Stimulated activated CD8-positive, alpha-beta memory T cell treated with anti-CD3 and anti-CD28 coated beads, Interleukin-15, amount 100 ng/mL, for 24 hours (primary cell): ENCODE results near the gene NCR1.
"Not testable (repeated sequence)": the region's sequence is repeated elsewhere in the genome, so short reads cannot be mapped to it uniquely, and the experiment has no call there.

ENCODE experiments used
- DNase-seq: peaks from one replicate; pipeline ENCODE4 v3.0.0-alpha.2; 2020; ENCODE audit warnings: low read depth

Gene NCR1, protein sequence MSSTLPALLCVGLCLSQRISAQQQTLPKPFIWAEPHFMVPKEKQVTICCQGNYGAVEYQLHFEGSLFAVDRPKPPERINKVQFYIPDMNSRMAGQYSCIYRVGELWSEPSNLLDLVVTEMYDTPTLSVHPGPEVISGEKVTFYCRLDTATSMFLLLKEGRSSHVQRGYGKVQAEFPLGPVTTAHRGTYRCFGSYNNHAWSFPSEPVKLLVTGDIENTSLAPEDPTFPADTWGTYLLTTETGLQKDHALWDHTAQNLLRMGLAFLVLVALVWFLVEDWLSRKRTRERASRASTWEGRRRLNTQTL

GRCh38 chr19:54905803-54906511 lies at the start of gene NCR1:
Gene NCR1 (plus strand): TSS chr19:54906148. CDS start chr19:54906188, 40 bp downstream.
- DNase-seq = no peak

GRCh38 chr19:54858476-54858875 lies 47.5 kb upstream of the NCR1 start:
- not testable (repeated sequence) for DNase-seq

GRCh38 chr19:54859421-54859820 lies 46.5 kb upstream of the NCR1 start:
- not testable (repeated sequence) for DNase-seq

- not testable (repeated sequence) for DNase-seq
Observed at GRCh38 chr19:54863459-54863858, 42.5 kb upstream of the NCR1 start.

- no peak for DNase-seq
Observed at GRCh38 chr19:54871696-54872095, 34.3 kb upstream of the NCR1 start.

- no peak for DNase-seq
Observed at GRCh38 chr19:54873990-54874389, 32.0 kb upstream of the NCR1 start, which contains the start of gene FCAR. Gene FCAR (plus strand): TSS chr19:54874235. CDS start chr19:54874290, 55 bp downstream.

DNA sequence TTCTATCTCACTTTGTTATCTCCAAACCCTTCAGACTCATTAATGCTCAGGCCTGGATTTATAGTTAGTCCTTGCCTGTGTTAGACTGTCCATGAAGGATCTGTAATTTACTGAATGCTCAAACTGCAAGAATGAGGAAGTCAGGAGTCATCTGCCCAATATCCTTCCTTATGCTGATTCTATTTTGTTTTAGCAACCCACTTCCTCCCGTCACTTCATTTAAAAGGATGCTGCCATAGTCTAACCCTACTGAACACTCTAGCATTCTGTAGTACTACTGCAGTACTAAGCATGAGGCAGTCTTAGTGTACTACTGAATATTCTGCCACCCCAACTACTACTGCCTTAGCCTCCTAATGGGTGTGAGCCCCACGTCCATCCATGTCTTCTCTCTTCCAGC lies 30.4 kb upstream of the NCR1 start:
- DNase-seq = no peak

DNA sequence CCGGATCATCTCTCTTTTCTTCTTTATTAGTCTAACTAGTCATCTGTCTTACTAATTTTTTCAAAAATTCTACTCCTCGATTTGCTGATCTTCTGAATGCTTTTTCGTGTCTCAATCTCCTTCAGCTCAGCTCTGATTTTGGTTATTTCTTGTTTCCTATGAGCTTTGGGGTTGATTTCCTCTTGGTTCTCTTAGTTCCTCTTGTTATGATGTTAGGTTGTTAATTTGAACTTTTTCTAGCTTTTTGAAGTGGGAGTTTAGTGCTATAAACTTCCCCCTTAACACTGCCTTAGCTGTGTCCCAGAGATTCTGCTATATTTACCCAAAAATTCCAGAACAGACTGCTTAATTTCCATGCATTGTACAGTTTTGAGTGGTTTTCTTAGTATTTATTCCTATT lies 28.5 kb upstream of the NCR1 start:
- no peak for DNase-seq

DNA sequence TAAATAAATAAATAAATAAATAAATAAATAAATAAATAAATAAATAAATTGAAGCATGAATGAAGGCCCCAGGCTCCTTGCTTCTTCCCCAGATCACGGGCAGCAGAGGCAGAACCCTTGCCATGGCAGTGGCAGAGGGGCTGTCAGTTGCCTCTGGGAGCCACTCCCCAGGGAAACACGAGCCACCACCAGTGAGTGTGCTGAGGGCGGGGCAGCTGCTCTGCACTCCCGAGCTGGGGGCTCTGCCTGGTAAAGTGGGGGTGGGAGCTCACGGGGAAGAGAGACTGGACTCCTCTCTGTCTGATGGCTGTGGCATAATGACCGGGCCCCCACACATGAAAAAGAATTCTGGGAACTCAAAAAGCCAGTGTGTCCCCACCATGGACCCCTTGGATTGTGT lies 24.1 kb upstream of the NCR1 start:
- DNase-seq = no peak

- no peak for DNase-seq
Observed at GRCh38 chr19:54882758-54883157, 23.2 kb upstream of the NCR1 start.

DNA sequence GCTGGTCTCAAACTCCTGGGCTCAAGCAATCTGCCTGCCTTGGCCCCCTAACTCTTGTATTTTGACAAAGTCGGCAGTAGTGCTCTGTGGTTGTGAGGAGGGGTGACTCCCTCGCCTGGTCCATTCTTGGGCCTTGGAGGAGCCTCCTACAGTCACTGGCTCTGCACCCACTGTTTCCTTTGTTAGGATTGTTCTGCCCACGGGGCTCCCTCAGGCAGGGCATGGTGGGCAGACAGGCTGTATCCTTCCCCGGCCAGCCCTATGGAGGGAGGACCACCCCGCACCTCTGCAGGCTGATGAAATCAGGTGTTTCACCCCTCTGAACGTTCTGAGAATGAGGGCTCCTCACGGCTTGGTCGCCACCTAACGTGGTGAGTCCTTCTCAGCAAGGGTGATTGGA lies 22.7 kb upstream of the NCR1 start:
- DNase-seq = no peak

DNA sequence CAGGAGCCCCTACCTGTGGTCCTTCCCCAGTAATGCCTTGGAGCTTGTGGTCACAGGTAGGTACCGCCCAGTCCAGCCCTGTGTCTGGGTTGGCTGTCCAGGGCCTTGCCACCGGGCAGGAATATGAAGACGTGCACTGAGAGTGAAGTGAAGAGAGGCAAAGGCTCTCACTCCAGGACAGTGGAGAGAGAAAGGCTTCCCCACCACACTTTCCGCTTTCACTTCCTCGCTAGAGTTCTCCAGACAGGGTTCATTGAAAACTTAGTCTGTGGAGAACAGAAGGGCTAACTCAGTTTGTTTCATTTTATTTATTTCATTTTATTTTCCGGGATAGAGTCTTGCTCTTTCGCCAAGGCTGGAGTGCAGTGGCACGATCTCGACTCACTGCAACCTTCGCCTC lies 17.7 kb upstream of the NCR1 start:
- no peak for DNase-seq

DNA sequence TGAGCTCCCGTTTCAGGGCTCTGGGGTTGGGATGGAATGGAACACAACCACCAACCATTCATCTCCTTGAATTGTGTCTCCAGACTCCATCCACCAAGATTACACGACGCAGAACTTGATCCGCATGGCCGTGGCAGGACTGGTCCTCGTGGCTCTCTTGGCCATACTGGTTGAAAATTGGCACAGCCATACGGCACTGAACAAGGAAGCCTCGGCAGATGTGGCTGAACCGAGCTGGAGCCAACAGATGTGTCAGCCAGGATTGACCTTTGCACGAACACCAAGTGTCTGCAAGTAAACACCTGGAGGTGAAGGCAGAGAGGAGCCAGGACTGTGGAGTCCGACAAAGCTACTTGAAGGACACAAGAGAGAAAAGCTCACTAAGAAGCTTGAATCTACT lies 16.4 kb upstream of the NCR1 start:
- DNase-seq = no peak

DNA sequence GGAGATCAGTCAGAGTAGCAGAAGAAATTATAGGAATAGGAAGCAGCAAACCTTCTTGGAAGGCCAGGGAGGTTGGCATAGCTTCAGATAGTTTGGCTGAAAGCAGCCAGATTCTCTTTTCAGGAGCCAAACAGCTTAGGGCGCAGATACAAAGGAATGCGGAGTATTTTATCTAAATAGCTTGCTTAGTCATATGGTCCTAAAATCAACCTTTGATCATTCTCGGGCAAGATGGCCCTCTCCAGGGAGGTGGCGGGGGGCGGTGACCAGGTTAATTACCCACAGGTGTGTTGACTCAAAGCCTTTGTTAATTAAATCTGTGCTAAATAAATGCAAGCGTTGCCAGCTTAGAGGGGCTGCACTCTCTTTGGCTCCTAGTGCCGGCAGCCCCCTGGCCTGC lies 12.5 kb upstream of the NCR1 start:
- DNase-seq = no peak

GRCh38 chr19:54894106-54894505 lies 11.8 kb upstream of the NCR1 start:
- not testable (repeated sequence) for DNase-seq

- DNase-seq = no peak
Observed at GRCh38 chr19:54896036-54896435, 9.9 kb upstream of the NCR1 start.

DNA sequence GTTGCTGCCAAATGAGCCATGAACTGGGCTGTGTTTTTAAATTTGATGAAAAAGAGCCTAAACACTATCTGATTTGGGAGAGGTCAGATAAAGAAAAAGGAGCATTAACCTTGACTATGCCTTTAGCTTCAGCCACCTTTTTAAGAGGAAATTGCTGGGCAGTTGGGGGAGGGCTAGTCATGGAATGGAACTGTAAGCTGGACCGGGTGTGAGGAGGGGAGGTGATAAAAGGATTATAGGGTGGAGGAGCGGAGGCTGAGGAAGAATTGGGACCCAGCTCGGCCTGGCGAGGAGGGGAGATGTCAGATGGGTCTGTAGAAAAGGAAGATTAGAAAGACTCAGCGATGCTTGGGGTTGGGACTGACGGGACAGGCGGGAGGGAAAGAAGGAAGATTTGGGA lies 7.3 kb upstream of the NCR1 start:
- DNase-seq = not testable (repeated sequence)

DNA sequence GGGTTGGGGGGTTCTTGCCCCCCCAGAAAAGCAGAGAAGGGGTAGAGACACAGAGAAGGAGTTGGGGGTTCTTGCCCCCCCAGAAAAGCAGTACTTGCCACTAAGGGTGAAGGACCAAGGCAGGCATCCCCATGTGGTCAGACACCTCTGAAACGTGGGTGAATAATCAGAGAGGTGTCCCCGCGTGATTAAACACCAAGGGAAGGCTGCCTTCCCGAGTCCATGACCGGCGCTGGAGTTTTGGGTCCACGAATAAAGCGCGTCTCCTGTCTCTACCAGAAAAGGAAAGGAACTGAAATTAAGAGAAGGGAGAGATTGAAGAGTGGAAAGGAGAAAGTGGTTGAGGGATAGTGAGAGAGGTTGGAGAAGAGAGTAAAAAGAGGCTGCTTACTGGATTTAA lies 6.3 kb upstream of the NCR1 start:
- DNase-seq = not testable (repeated sequence)

- not testable (repeated sequence) for DNase-seq
Observed at GRCh38 chr19:54901153-54901552, 4.8 kb upstream of the NCR1 start.

DNA sequence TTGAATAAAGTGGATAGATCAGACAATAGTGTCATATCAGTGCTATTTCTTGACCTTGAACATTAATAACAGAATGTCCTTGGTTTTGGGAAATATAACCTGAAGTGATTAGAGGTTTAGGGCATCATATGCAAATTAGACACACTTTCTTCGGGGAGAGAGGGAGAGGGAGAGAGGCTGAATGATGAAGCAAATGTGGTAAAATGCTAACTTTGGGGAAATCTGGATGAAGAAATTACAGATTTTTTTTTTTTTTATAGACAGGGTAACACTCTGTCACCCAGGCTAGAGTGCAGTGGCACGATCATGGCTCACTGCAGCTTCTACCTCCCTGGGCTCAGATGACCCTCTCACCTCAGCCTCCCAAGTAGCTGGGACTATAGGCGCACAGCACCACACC lies 3.9 kb upstream of the NCR1 start:
- DNase-seq = no peak

DNA sequence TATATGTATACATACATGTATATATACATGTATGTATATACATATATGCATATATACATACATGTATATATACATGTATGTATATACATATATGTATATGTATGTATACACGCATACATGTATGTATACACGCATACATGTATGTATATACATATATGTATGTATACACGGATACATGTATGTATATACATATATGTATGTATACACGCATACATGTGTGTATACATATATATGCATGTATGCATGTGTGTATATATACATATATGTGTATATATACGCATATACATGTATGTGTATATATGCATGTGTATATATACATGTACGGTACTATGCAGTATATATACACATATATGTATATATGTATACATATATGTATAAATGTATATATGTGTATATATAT lies 2.6 kb upstream of the NCR1 start:
- no peak for DNase-seq

DNA sequence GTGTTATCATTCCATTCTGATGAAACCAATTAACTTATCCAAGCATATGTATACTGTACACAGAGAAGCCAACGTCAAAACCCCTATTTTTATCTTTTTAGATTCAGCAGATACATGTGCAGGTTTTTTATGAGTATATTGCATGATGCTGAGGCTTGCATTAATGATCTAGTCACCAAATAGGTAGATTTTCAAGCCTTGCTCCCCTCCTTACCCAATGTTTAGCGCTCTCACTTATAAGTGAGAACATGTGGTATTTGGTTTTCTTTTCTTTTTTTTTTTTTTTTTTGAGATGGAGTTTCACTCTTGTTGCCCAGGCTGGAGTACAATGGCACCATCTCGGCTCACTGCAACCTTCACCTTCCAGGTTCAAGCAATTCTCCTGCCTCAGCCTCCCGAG lies 1.7 kb upstream of the NCR1 start:
- DNase-seq = not testable (repeated sequence)

DNA sequence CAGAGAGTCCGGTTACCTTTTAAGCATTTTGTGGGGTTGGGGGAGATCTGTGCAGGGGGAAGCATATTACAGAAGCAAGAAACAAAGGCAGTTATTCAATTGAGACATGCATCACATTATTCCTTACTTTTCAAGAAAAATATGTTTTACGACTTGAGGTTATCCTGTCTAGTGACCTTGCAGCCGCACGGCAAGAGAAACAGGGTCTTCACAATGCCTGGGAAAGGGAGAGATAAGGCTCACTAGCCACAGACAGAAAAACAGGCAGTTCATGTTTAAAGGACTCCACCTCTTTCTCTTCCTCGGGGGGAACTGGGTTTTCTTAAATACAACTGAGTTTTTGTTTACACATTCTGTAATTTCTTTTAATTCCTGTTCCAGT lies 536 bp upstream of the NCR1 start:
- no peak for DNase-seq

- DNase-seq = no peak
Observed at GRCh38 chr19:54906819-54907218, 871 bp downstream of the NCR1 start.
